ENCODE measurements around the gene MRRF.

DNA sequence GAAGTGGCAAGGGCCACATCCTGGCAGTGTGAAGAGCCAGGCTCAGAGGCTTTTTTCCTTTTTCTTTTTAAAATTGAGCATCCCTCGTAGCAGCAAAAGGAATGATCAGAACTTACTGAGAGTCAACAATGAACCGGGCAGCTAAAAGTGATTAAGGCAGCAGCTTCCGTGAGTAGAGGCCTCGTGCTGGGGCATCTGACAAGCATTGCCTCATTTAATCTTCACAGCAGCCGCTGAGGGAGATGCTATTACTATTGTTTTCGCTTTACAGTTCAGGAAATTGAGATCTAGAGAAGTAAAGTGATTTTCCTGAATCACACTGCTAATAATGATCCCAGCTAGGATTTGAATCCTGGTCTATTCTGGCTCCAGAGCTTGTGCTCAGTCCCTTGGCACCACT, 75.5 kb downstream of the MRRF start:
- no peak for TF ChIP-seq POLR2A (IDR thresholded peaks at IDR 0.05)
- TF ChIP-seq CTCF (IDR thresholded peaks at IDR 0.05) = no peak

Data from vagina (tissue), 2 donors.